ENCODE measurements around the gene KANK3. TPM values are rescaled to one million over a fixed set of nuclear protein-coding genes. Genes with fewer than 3 reads are reported as not detected.

The KANK3 gene
- total and polyA plus RNA-seq, 10 of the 15 experiments (the other 5 are each of a cell fraction or from before 2014, with no cell fraction given) = 0.03 to 0.93 (median 0.22) TPM; not detected in 1

GRCh38 chr19:8333767-8334457 is 9.2 kb downstream of the KANK3 start (continued):
- TF ChIP-seq CUX1 (IDR thresholded peaks at IDR 0.05; ENCODE audit: insufficient replicate concordance, low read depth, low read length) = no peak
- no peak for TF ChIP-seq BCL3 (IDR thresholded peaks at IDR 0.05; ENCODE audit: borderline replicate concordance, insufficient read depth, low read depth, low read length, poor library complexity, severe bottlenecking)
- TF ChIP-seq PAX5 (IDR thresholded peaks at IDR 0.05; ENCODE audit: borderline replicate concordance, low read depth, low read length) = no peak
- TF ChIP-seq RAD21 (IDR thresholded peaks at IDR 0.05; ENCODE audit: insufficient read depth, low read depth, low read length) = no peak
- no peak for TF ChIP-seq ZBTB33 (IDR thresholded peaks at IDR 0.05)

Measured in GM12878 (cell line).